DMS 273 (cell line): Measurements from ENCODE around the gene NOX4.

Experiments used
- DNase-seq: peaks from one replicate; lab custom pipeline; 2025; ENCODE audit not compliant: unreplicated experiment; lab: John Stamatoyannopoulos, UW

Gene NOX4

GRCh38 chr11:89490981-89491690 lies at the start of gene NOX4:
Gene NOX4, minus strand, starts transcription at chr11:89491375. Its CDS starts 129 bp downstream, at chr11:89491246.
- peak; percentile 6 for DNase-seq

GRCh38 chr11:89540826-89541225 lies 49.7 kb upstream of the NOX4 start:
- no peak for DNase-seq

GRCh38 chr11:89537936-89538335 lies 46.8 kb upstream of the NOX4 start:
- no peak for DNase-seq

- no peak for DNase-seq
Observed at GRCh38 chr11:89536926-89537325, 45.8 kb upstream of the NOX4 start.

- DNase-seq, result no peak
Observed at GRCh38 chr11:89535221-89535620, 44.0 kb upstream of the NOX4 start.

- DNase-seq, result no peak
Observed at GRCh38 chr11:89529626-89530380, 38.6 kb upstream of the NOX4 start.

- DNase-seq, result no peak
Observed at GRCh38 chr11:89521792-89522191, 30.6 kb upstream of the NOX4 start.

GRCh38 chr11:89521294-89521693 lies 30.1 kb upstream of the NOX4 start:
- DNase-seq, result no peak

GRCh38 chr11:89516496-89516895 lies 25.3 kb upstream of the NOX4 start:
- no peak for DNase-seq

- DNase-seq, result no peak
Observed at GRCh38 chr11:89508544-89508943, 17.4 kb upstream of the NOX4 start.

GRCh38 chr11:89504270-89504669 lies 13.1 kb upstream of the NOX4 start:
- no peak for DNase-seq

GRCh38 chr11:89503422-89503821 lies 12.2 kb upstream of the NOX4 start:
- DNase-seq, result no peak

- no peak for DNase-seq
Observed at GRCh38 chr11:89502301-89502700, 11.1 kb upstream of the NOX4 start.

- DNase-seq, result no peak
Observed at GRCh38 chr11:89500336-89500735, 9.2 kb upstream of the NOX4 start.

- no peak for DNase-seq
Observed at GRCh38 chr11:89498845-89499448, 7.8 kb upstream of the NOX4 start.

- DNase-seq, result no peak
Observed at GRCh38 chr11:89495951-89496350, 4.8 kb upstream of the NOX4 start.

- DNase-seq, result no peak
Observed at GRCh38 chr11:89493431-89493830, 2.3 kb upstream of the NOX4 start.

- DNase-seq, result no peak
Observed at GRCh38 chr11:89490602-89490980, 584 bp downstream of the NOX4 start.

- DNase-seq, result no peak
Observed at GRCh38 chr11:89489930-89490329, 1.2 kb downstream of the NOX4 start.

- no peak for DNase-seq
Observed at GRCh38 chr11:89487016-89487415, 4.2 kb downstream of the NOX4 start.

GRCh38 chr11:89484896-89485295 lies 6.3 kb downstream of the NOX4 start:
- no peak for DNase-seq

GRCh38 chr11:89477175-89477574 lies 14.0 kb downstream of the NOX4 start:
- DNase-seq, result no peak
